Renal cortex interstitium (tissue), 15 donors: Measurements from ENCODE around the gene ALKBH4. TPM values are rescaled to one million over a fixed set of nuclear protein-coding genes. Genes with fewer than 3 reads are reported as not detected.
"Not testable (repeated sequence)": the region's sequence is repeated elsewhere in the genome, so short reads cannot be mapped to it uniquely, and the experiment has no call there.

Source experiments
- DNase-seq, 11 donors: peaks; one replicate each; pipeline ENCODE4 v3.0.0-alpha.2; 2013; ENCODE audit warnings: low read depth in 9 of 11, low spot score in 4 of 11; ENCODE audit errors: extremely low read depth in 1 of 11
- long read RNA-seq, 16 experiments: transcript quantifications; one replicate each; lab custom pipeline, GENCODE V29; 2026
- polyA plus RNA-seq, 3 donors: library from polyadenylated mRNA; unstranded; fragments of 120-200 nt; gene quantifications; one replicate each; pipeline ENCODE4 v1.2.1, GENCODE V29; 2013; ENCODE audit not compliant: insufficient read length in 3 of 3

Gene ALKBH4
- polyA plus RNA-seq, result 10 to 100 TPM; 10.6 to 13.3 (median 12.9) TPM
- long read RNA-seq, donor 1, transcript ALKBH4-201 (3 exons, 2,105 nt), result major isoform, 6 of 7 reads
- long read RNA-seq, donor 1, partial matches to known transcripts, result 0 of 7 reads
- long read RNA-seq, donor 1, other reads (novel, unspliced or antisense), result 0 of 7 reads
- long read RNA-seq, donor 2, partial matches to known transcripts, result 0 of 5 reads
- long read RNA-seq, donor 2, other reads (novel, unspliced or antisense), result 0 of 5 reads
- long read RNA-seq, donor 3, transcript ALKBH4-201 (3 exons, 2,105 nt), result major isoform, 8 of 21 reads
- long read RNA-seq, donor 3, partial matches to known transcripts, result 13 of 21 reads
- long read RNA-seq, donor 3, other reads (novel, unspliced or antisense), result 0 of 21 reads
- long read RNA-seq, donor 4, partial matches to known transcripts, result 6 of 8 reads
- long read RNA-seq, donor 4, other reads (novel, unspliced or antisense), result 0 of 8 reads
- long read RNA-seq, donor 5, result 0 reads
- long read RNA-seq, donor 6, transcript ALKBH4-201 (3 exons, 2,105 nt), result major isoform, 5 of 5 reads
- long read RNA-seq, donor 6, partial matches to known transcripts, result 0 of 5 reads
- long read RNA-seq, donor 6, other reads (novel, unspliced or antisense), result 0 of 5 reads
- long read RNA-seq, donor 7, transcript ALKBH4-201 (3 exons, 2,105 nt), result major isoform, 10 of 31 reads
- long read RNA-seq, donor 7, partial matches to known transcripts, result 10 of 31 reads
- long read RNA-seq, donor 7, other reads (novel, unspliced or antisense), result 9 of 31 reads
- long read RNA-seq, donor 8, result 0 reads
- long read RNA-seq, donor 9, partial matches to known transcripts, result 0 of 2 reads
- long read RNA-seq, donor 9, other reads (novel, unspliced or antisense), result 0 of 2 reads
- long read RNA-seq, donor 10, partial matches to known transcripts, result 0 of 1 reads
- long read RNA-seq, donor 10, other reads (novel, unspliced or antisense), result 0 of 1 reads
- long read RNA-seq, donor 11, transcript ALKBH4-201 (3 exons, 2,105 nt), result major isoform, 8 of 8 reads
- long read RNA-seq, donor 11, partial matches to known transcripts, result 0 of 8 reads
- long read RNA-seq, donor 11, other reads (novel, unspliced or antisense), result 0 of 8 reads
- long read RNA-seq, donor 12, transcript ALKBH4-201 (3 exons, 2,105 nt), result major isoform, 5 of 6 reads
- long read RNA-seq, donor 12, partial matches to known transcripts, result 0 of 6 reads
- long read RNA-seq, donor 12, other reads (novel, unspliced or antisense), result 0 of 6 reads
- long read RNA-seq, donor 13, result 0 reads
- long read RNA-seq, donor 14, partial matches to known transcripts, result 0 of 4 reads
- long read RNA-seq, donor 14, other reads (novel, unspliced or antisense), result 0 of 4 reads
- long read RNA-seq, donor 15, partial matches to known transcripts, result 0 of 2 reads
- long read RNA-seq, donor 15, other reads (novel, unspliced or antisense), result 0 of 2 reads
- long read RNA-seq, donor 16, transcript ALKBH4-201 (3 exons, 2,105 nt), result major isoform, 18 of 25 reads
- long read RNA-seq, donor 16, partial matches to known transcripts, result 6 of 25 reads
- long read RNA-seq, donor 16, other reads (novel, unspliced or antisense), result 0 of 25 reads

- DNase-seq, result peak; percentile 72 to 88 (median 84)
Measured at GRCh38 chr7:102464577-102465280, at the start of gene ALKBH4, which contains the start of gene LRWD1. ALKBH4 (minus strand) TSS chr7:102464863; CDS start chr7:102464836, 27 bp downstream. LRWD1 (plus strand) TSS chr7:102464984; CDS start chr7:102465081, 97 bp downstream.

- peak in 10 of 11 donors; percentile 68 to 93 (median 80) for DNase-seq
Measured at GRCh38 chr7:102512642-102513221, 48.1 kb upstream of the ALKBH4 start.

GRCh38 chr7:102511860-102512522, 47.3 kb upstream of the ALKBH4 start:
- not testable (repeated sequence) for DNase-seq

- not testable (repeated sequence) for DNase-seq
Measured at GRCh38 chr7:102510575-102510974, 45.9 kb upstream of the ALKBH4 start.

DNA sequence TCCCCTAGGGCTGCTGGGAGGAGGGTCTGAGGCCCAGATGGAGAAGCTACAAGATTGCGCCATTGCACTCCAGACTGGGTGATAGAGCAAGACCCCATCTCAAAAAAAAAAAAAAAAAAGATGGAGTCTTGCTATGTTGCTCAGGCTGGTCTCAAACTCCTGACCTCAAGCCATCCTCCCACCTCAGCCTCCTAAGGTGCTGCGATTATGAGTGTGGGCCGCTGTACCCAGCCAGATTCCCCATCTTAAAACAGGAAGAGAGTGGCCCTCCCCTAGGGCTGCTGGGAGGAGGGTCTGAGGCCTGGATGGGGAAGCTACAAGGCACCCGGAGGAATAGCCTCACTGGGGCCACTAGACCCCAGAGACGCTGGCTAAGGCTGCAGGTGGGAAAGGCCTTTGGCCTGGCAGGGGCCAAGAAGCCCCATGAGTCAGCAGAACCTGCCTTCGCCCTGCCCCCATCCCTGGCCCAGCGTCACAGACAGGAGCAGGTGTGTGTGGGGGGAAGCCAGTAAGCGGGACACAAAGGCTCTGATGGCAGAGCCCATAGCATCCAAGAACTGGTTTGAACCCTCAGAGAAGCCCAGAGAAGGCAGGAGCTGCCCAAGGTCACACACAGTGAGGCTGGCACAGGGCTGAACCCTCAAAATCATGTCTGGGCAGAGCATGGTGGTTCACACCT, 42.9 kb upstream of the ALKBH4 start:
- DNase-seq, result not testable (repeated sequence)

- not testable (repeated sequence) for DNase-seq
Measured at GRCh38 chr7:102505298-102506185, 40.9 kb upstream of the ALKBH4 start.

GRCh38 chr7:102503141-102503540, 38.5 kb upstream of the ALKBH4 start:
- DNase-seq, result not testable (repeated sequence)

DNA sequence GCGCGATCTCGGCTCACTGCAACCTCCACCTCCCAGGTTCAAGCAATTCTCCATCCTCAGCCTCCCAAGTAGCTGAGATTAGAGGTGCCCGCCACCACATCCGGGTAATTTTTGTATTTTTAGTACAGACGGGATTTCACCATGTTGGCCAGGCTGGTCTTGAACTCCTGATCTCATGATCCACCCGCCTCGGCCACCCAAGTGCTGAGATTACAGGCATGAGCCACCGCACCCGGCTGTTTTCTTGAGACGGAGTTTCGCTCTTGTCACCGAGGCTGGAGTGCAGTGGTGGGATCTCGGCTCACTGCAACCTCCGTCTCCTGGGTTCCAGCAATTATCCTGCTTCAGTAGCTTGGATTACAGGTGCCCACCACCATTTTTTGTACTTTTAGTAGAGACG, 33.7 kb upstream of the ALKBH4 start:
- not testable (repeated sequence) for DNase-seq

DNA sequence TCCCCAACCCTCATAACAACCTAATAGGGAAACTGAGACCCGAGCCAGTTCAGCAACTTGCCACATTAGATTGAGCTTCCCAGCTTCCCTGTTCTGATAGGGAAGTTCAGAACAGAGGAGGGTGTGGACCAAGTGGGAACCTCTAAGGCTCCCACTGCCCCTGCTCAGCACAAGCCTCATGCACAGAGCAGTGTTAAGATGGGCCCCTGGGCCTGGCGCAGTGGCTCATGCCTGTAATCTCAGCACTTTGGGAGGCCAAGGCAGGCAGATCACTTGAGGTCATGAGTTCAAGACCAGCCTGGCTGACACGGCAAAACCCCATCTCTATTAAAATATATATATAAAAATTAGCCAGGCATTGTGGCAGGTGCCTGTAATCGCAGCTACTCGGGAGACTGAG, 32.6 kb upstream of the ALKBH4 start:
- not testable (repeated sequence) for DNase-seq

DNA sequence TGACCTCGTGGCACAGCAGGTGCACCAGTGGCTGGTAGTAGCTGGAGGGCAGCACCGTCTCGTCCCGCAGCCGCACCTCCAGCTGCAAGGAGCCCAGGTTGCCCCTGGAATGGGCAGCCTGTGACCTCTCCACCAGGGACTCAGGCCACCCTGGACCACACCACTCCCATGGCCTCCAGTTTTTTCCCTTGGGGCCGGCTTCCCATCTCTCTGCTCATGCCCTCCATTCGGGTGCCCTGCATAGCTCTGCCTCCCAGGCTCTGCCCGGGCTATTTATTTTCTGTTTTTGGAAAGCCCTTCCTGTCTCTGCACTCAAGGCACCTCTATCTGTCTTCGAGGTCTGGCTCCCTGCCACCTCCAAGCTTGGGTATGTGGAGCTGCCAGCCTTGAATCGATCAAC, 32.2 kb upstream of the ALKBH4 start:
- not testable (repeated sequence) for DNase-seq

GRCh38 chr7:102494473-102495149, 29.9 kb upstream of the ALKBH4 start:
- not testable (repeated sequence) for DNase-seq

DNA sequence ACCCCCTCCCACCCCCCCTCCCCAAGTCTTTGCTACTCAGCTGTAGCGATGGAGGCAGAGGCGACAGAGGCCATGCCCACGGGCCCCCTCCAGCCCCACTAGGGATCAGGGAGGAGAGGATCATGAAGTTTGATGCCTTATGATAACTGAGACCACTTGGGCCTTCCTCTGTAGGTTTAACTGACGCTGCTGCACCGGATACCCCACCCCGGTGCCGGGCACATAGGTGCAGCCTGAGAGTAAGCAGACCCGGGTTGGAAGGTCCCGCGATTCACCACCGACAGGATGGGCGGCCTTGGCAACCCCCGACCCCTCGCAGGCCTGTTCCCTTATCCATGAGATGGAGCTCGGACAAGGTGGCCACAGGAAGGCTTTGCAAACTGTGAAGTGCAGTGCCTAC, 29.4 kb upstream of the ALKBH4 start:
- not testable (repeated sequence) for DNase-seq

DNA sequence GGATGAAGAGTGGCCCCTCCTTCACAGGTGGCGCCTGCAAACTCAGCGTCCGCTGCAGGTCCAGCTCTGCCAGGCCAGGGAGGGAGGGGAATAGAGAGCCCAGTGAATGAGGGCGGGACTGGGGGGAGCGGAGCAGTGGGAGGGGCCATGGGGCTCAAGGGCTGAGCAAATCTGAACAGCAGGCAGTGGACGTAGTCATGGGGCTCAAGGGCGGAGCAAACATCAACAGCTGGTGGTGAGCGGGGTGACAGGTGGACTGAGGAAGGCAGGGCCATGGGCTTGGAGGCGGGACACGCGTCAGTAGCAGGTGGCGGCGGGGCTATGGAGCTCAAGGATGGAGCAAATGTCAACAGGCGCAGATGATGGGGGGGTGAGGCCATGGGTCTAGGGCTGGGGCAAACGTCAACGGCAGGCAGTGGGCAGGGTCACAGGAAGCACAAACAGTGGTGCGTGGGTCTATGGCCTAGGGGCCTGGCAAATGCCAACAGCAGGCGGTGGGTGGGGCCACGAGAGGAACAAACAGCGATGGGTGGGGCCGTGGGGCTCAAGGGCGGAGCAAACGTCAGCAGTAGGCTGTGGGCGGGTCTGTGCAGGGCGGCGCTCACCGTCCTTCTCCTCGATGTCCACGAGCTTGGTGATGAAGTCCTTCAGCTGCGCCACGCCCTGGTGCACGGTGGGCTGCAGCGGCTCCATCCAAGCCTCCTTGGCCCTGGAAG, 28.7 kb upstream of the ALKBH4 start:
- not testable (repeated sequence) for DNase-seq

DNA sequence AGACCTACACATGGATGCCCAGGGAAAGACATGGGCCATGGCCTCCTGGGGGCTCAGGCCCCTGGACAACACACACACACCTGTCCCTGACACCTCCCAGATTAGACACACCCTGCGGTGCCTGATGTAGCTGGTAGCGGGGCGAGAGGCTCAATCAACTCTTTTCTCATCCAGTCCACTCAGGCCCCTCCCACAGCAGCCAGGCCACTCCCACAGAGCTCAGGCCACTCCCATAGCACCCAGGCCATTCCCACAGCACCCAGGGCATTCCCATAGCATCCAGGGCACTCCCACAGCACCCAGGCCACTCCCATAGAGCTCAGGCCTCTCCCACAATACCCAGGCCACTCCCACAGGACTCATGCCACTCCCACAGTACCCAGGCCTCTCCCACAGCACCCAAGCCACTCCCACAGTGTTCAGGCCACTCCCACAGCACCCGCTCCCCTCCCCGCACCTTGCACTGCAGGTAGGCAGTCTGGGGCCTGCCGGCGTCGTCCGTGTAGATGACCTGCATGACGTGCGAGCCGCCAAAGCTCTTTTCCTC, 25.9 kb upstream of the ALKBH4 start:
- DNase-seq, result not testable (repeated sequence)
